ENCODE data around the gene POLL.

Gene POLL

DNA sequence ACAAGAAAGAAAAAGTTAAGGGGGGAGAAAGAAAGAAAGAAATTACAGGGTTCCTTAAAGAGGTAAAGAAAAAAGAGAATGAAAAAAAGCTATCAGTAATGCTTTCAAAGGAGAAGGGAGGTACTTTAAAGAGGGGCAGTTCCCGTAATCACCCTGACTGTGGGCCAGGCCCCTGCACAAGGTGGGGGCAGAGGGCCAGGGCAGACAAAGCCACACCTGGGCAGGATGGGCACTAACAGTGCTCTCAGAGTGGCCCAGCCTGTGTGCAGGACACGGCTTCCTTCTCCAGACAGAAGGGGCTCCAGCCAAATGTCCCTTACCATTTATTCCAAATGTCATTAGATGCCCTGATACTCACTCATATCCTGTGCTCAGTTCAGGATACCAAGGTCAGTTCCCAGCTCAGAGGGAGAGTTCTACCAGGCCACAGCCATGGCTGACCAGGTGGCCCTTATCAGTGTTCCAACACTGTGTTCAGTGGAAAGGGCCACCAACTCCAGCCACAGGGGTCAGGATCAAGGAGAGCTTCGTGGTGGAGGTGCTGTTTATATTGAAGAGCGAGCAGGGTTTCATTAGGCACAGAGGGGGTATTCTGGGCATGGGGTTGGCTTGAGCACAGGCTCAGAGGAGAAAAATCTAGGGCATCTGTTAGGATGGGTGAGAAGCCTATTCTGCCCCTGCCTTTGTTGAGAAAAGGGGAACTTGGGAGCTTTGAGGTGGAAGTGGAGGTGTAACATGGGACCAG lies 29.9 kb upstream of the POLL start:
- no peak overlapping the region for H3K27ac ChIP-seq
- in situ Hi-C loops (cut with HindIII; ENCODE audit: low pct_ligation_motif_present, low sequenced_read_pairs), result no loop called here
- TF ChIP-seq, protein P1, sequence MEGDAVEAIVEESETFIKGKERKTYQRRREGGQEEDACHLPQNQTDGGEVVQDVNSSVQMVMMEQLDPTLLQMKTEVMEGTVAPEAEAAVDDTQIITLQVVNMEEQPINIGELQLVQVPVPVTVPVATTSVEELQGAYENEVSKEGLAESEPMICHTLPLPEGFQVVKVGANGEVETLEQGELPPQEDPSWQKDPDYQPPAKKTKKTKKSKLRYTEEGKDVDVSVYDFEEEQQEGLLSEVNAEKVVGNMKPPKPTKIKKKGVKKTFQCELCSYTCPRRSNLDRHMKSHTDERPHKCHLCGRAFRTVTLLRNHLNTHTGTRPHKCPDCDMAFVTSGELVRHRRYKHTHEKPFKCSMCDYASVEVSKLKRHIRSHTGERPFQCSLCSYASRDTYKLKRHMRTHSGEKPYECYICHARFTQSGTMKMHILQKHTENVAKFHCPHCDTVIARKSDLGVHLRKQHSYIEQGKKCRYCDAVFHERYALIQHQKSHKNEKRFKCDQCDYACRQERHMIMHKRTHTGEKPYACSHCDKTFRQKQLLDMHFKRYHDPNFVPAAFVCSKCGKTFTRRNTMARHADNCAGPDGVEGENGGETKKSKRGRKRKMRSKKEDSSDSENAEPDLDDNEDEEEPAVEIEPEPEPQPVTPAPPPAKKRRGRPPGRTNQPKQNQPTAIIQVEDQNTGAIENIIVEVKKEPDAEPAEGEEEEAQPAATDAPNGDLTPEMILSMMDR (IDR thresholded peaks at IDR 0.05; ENCODE audit: low read depth, low read length, missing control alignments), result no peak
- no peak overlapping the region for H3K4me3 ChIP-seq (ENCODE audit: low read depth, low read length)
- H3K27me3 ChIP-seq (replicated peaks), result no peaks in the 10 kb centered on the region
- no peak for DNase-seq
- no peaks in the 10 kb centered on the region for H3K36me3 ChIP-seq (replicated peaks)

- in situ Hi-C loops (cut with HindIII; ENCODE audit: low pct_ligation_motif_present, low sequenced_read_pairs), result no loop called here
- Histone ChIP-seq H3K36me3 (replicated peaks) (no peaks in the 10 kb centered on the region), H3K27ac (no peak overlapping the region), H3K4me3 (ENCODE audit: low read depth, low read length) (no peak overlapping the region), H3K27me3 (replicated peaks) (no peaks in the 10 kb centered on the region)
- no peak for DNase-seq
- TF ChIP-seq, protein P1 (IDR thresholded peaks at IDR 0.05; ENCODE audit: low read depth, low read length, missing control alignments), result peak; percentile 46
These were observed 29.2 kb upstream of the POLL start for GRCh38 chr10:101617102-101617823.

- no peak for DNase-seq
- no peak overlapping the region for H3K27ac ChIP-seq
- H3K4me3 ChIP-seq (ENCODE audit: low read depth, low read length), result no peak overlapping the region
- no peaks in the 10 kb centered on the region for H3K27me3 ChIP-seq (replicated peaks)
- no peaks in the 10 kb centered on the region for H3K36me3 ChIP-seq (replicated peaks)
- TF ChIP-seq, protein P1 (IDR thresholded peaks at IDR 0.05; ENCODE audit: low read depth, low read length, missing control alignments), result no peak
- in situ Hi-C loops (cut with HindIII; ENCODE audit: low pct_ligation_motif_present, low sequenced_read_pairs), result no loop called here
These were observed 28.5 kb upstream of the POLL start for GRCh38 chr10:101616415-101617101.

GRCh38 chr10:101615525-101616116 lies 27.6 kb upstream of the POLL start:
- Histone ChIP-seq H3K36me3 (replicated peaks) (peaks cover 7% of the 10 kb centered on the region), H3K27me3 (replicated peaks) (no peaks in the 10 kb centered on the region), H3K4me3 (ENCODE audit: low read depth, low read length) (no peak overlapping the region), H3K27ac (no peak overlapping the region)
- DNase-seq, result no peak
- in situ Hi-C loops (cut with HindIII; ENCODE audit: low pct_ligation_motif_present, low sequenced_read_pairs), result no loop called here
- TF ChIP-seq, protein P1 (IDR thresholded peaks at IDR 0.05; ENCODE audit: low read depth, low read length, missing control alignments), result no peak

DNA sequence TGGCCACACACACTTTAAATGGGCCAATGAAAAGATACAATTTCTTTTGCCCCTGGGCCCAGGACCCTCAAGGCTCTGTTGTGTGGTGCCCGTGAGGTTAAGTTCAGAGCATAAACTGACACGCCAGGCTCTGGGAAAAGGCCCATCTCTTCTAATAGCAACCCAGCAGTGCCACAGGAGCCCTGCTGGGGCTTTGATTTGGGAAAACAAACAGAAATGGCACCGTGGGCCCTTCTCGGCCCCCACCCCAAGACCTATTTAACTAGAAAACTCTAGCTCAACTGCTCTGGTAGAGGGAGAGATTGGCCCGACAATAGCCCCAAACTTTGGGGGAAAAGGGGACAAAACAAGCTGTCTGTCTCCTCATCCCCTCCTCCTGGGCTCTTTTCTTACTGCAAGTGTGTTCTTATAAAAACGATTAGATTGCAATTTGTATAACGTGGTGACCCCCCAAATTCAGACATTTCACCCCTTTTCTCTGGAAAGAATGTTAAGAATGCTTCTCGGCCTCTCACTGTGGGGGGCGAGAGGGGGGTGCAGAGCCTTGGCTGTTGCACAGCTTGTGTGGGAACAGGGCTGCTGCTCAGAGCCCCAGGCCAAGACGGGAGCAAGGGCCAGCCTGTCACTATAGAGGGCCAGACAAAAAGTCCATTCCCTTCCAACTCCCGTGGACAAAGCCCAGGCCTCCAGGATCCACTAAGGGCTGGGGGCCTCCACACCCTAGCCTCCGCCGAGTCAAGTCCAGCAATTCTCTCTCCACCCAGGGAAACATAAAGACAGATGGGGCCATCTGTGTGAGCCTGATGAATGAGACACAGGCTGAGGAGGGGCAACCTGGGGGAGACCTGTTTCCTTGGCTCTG lies 26.8 kb upstream of the POLL start:
- in situ Hi-C loops (cut with HindIII; ENCODE audit: low pct_ligation_motif_present, low sequenced_read_pairs), result no loop called here
- no peak for DNase-seq
- Histone ChIP-seq H3K4me3 (ENCODE audit: low read depth, low read length) (no peak overlapping the region), H3K27ac (no peak overlapping the region), H3K36me3 (replicated peaks) (peaks cover 7% of the 10 kb centered on the region), H3K27me3 (replicated peaks) (no peaks in the 10 kb centered on the region)
- TF ChIP-seq, protein P1 (IDR thresholded peaks at IDR 0.05; ENCODE audit: low read depth, low read length, missing control alignments), result no peak
